Caco-2 (cell line): ENCODE measurements around the gene RPA1. TPM values are rescaled to one million over a fixed set of nuclear protein-coding genes. Genes with fewer than 3 reads are reported as not detected.

Experiments
- BruUV-seq: library from RNA; stranded (reverse); fragments of 400-500 nt; replicated peaks from 2 replicates; lab custom pipeline; 2021; lab: Mats Ljungman, UMichigan
- CTCF ChIA-PET: fragments of 300-600 bp; sonication (Branson Sonifier 250); formaldehyde crosslinking; loops from one replicate; lab custom pipeline; 2022; ENCODE audit warnings: antibody characterized with exemption; lab: Charles Lee
- POLR2A ChIA-PET: fragments of 300-600 bp; sonication (Branson Sonifier 250); formaldehyde crosslinking; loops from one replicate; lab custom pipeline; 2022; ENCODE audit warnings: antibody characterized with exemption; lab: Charles Lee
- DNase-seq, 2 experiments: peaks; one replicate each; pipeline versions ENCODE4 v3.0.0 to v3.0.0-alpha.2; 2020 to 2022
- H3K27me3 ChIP-seq: replicated peaks from 2 replicates; pipeline ENCODE4 v1.6.0; 2011; ENCODE audit warnings: low read length; ENCODE audit not compliant: control insufficient read depth, insufficient read depth
- H3K36me3 ChIP-seq: 2 replicates; pipeline ENCODE4 v1.5.1; 2011; ENCODE audit warnings: low read length; ENCODE audit not compliant: control insufficient read depth, insufficient read depth
- H3K4me1 ChIP-seq: fragments of 250-450 bp; sonication (Bioruptor Pico); 2 replicates; pipeline ENCODE4 v1.5.1; 2020; ENCODE audit warnings: mild to moderate bottlenecking
- H3K4me3 ChIP-seq: 2 replicates; pipeline ENCODE4 v1.5.1; 2011; ENCODE audit warnings: low read depth, mild to moderate bottlenecking, control low read depth, low read length
- H3K9me3 ChIP-seq: fragments of 250-450 bp; sonication (Bioruptor Pico); 2 replicates; pipeline ENCODE4 v1.5.1; 2020; ENCODE audit warnings: mild to moderate bottlenecking, moderate library complexity
- H3K27ac Mint-ChIP-seq: one replicate; pipeline ENCODE4 v1.8.0; 2022; ENCODE audit warnings: mixed read lengths; ENCODE audit not compliant: unreplicated experiment
- H3K27me3 Mint-ChIP-seq: one replicate; pipeline ENCODE4 v1.8.0; 2022; ENCODE audit warnings: mixed read lengths; ENCODE audit not compliant: insufficient read depth, unreplicated experiment
- H3K36me3 Mint-ChIP-seq: one replicate; pipeline ENCODE4 v1.8.0; 2022; ENCODE audit warnings: mild to moderate bottlenecking, mixed read lengths; ENCODE audit not compliant: insufficient read depth, unreplicated experiment
- H3K4me1 Mint-ChIP-seq: one replicate; pipeline ENCODE4 v1.8.0; 2022; ENCODE audit warnings: low read depth, mixed read lengths; ENCODE audit not compliant: unreplicated experiment
- H3K4me3 Mint-ChIP-seq: one replicate; pipeline ENCODE4 v1.8.0; 2022; ENCODE audit warnings: mild to moderate bottlenecking, moderate library complexity, mixed read lengths; ENCODE audit not compliant: unreplicated experiment
- H3K9me3 Mint-ChIP-seq: one replicate; pipeline ENCODE4 v1.8.0; 2022; ENCODE audit warnings: mixed read lengths; ENCODE audit not compliant: unreplicated experiment
- CTCF ChIP-seq, 2 experiments: fragments of 200-600 bp in 1 of 2; IDR thresholded peaks; 1 replicate in 1 of 2; 2 replicates in 1 of 2; pipeline versions ENCODE4 v1.5.1 to v1.8.0; 2011 to 2022; ENCODE audit warnings: antibody characterized with exemption in 1 of 2, control low read depth in 1 of 2, inconsistent platforms in 1 of 2, low read depth in 1 of 2, low read length in 1 of 2, mild to moderate bottlenecking in 1 of 2, moderate library complexity in 1 of 2; ENCODE audit not compliant: insufficient read depth in 1 of 2, severe bottlenecking in 1 of 2, unreplicated experiment in 1 of 2
- intact Hi-C: fragments of 100-400 bp; cut with micrococcal nuclease; formaldehyde crosslinking; loops from one replicate; pipeline ENCODE4 v1.10.0; 2022; ENCODE audit not compliant: unreplicated experiment
- total RNA-seq: library from RNA; stranded (reverse); gene quantifications from 2 replicates; pipeline ENCODE4 v1.2.3, GENCODE V29; 2022

The RPA1 gene
- total RNA-seq, 1 experiment from 2014 or later = 167 TPM

- H3K27me3 ChIP-seq = no peaks in the 10 kb centered on the region
- no peak for TF ChIP-seq CTCF (IDR thresholded peaks at IDR 0.05; ENCODE audit: insufficient read depth in 1 of 2, low read depth in 1 of 2, low read length in 1 of 2, severe bottlenecking in 1 of 2, unreplicated experiment in 1 of 2)
- H3K9me3 Mint-ChIP-seq = no peaks in the 10 kb centered on the region
- no peaks in the 10 kb centered on the region for H3K9me3 ChIP-seq
- BruUV-seq = no TSS peak
- H3K4me1 ChIP-seq = peaks cover 7% of the 10 kb centered on the region; the same call in 1 of the 2 replicates
- CTCF ChIA-PET = no interaction called here
- H3K27ac Mint-ChIP-seq = no peak overlapping the region
- POLR2A ChIA-PET = no interaction called here
- no peak for DNase-seq
- no peak overlapping the region for H3K4me3 ChIP-seq
- no peaks in the 10 kb centered on the region for H3K4me1 Mint-ChIP-seq
- H3K36me3 ChIP-seq = no peaks in the 10 kb centered on the region
- no peaks in the 10 kb centered on the region for H3K27me3 Mint-ChIP-seq
- no peak overlapping the region for H3K4me3 Mint-ChIP-seq
- no peaks in the 10 kb centered on the region for H3K36me3 Mint-ChIP-seq
- intact Hi-C loops = no loop called here
These were observed 113.6 kb downstream of the RPA1 start for GRCh38 chr17:1943436-1943831.

- Mint-ChIP-seq H3K4me1 (no peaks in the 10 kb centered on the region), H3K4me3 (no peak overlapping the region), H3K36me3 (no peaks in the 10 kb centered on the region), H3K9me3 (no peaks in the 10 kb centered on the region), H3K27me3 (no peaks in the 10 kb centered on the region), H3K27ac (no peak overlapping the region)
- no peaks in the 10 kb centered on the region for H3K9me3 ChIP-seq
- intact Hi-C loops = no loop called here
- ChIA-PET POLR2A (no interaction called here), CTCF (no interaction called here)
- no peak overlapping the region for H3K4me3 ChIP-seq
- TF ChIP-seq CTCF (IDR thresholded peaks at IDR 0.05; ENCODE audit: insufficient read depth in 1 of 2, low read depth in 1 of 2, low read length in 1 of 2, severe bottlenecking in 1 of 2, unreplicated experiment in 1 of 2) = no peak
- DNase-seq = no peak
- no peaks in the 10 kb centered on the region for H3K36me3 ChIP-seq
- BruUV-seq = no TSS peak
- no peaks in the 10 kb centered on the region for H3K27me3 ChIP-seq
- peaks cover 7% of the 10 kb centered on the region; the same call in 1 of the 2 replicates for H3K4me1 ChIP-seq
These were observed 115.8 kb downstream of the RPA1 start for GRCh38 chr17:1945621-1946020.

- POLR2A ChIA-PET = no interaction called here
- H3K27me3 Mint-ChIP-seq = no peaks in the 10 kb centered on the region
- no peak overlapping the region for H3K4me3 Mint-ChIP-seq
- intact Hi-C loops = no loop called here
- H3K9me3 Mint-ChIP-seq = no peaks in the 10 kb centered on the region
- no peaks in the 10 kb centered on the region for H3K36me3 Mint-ChIP-seq
- H3K27me3 ChIP-seq = no peaks in the 10 kb centered on the region
- no peak overlapping the region for H3K4me3 ChIP-seq
- H3K4me1 ChIP-seq = peaks cover 7% of the 10 kb centered on the region; the same call in 1 of the 2 replicates
- CTCF ChIA-PET = no interaction called here
- no peak overlapping the region for H3K27ac Mint-ChIP-seq
- BruUV-seq = no TSS peak
- DNase-seq = no peak
- no peaks in the 10 kb centered on the region for H3K36me3 ChIP-seq
- H3K9me3 ChIP-seq = no peaks in the 10 kb centered on the region
- no peaks in the 10 kb centered on the region for H3K4me1 Mint-ChIP-seq
- no peak for TF ChIP-seq CTCF (IDR thresholded peaks at IDR 0.05; ENCODE audit: insufficient read depth in 1 of 2, low read depth in 1 of 2, low read length in 1 of 2, severe bottlenecking in 1 of 2, unreplicated experiment in 1 of 2)
These were observed 116.5 kb downstream of the RPA1 start for GRCh38 chr17:1946021-1946932.
